HG03066 (cell line): ENCODE data around the gene KAT7.

Experiments used
- ATAC-seq: cut with Tn5 transposase; IDR thresholded peaks from one replicate; pipeline ENCODE4 v1.9.1; 2021; ENCODE audit warnings: low read depth; ENCODE audit not compliant: unreplicated experiment

Gene KAT7

DNA sequence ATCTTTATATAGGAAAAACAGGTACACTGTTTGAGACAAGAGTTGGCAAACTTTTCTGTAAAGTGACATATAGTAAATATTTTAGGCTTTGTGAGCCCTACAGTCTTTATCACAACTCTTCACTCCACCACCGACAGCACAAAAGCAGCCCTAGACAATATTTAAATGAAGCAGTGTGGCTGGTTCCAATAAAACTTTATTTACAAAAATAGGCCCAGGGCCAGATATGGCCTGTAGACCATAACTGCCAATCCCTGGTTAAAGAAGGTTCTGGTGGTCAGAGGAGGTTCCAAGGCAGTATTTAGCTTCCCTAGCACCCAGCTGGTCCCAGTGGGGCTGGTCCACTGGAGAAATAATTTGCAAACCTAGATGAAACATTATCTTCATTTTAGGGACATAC lies 28.2 kb upstream of the KAT7 start:
- ATAC-seq, result no peak

DNA sequence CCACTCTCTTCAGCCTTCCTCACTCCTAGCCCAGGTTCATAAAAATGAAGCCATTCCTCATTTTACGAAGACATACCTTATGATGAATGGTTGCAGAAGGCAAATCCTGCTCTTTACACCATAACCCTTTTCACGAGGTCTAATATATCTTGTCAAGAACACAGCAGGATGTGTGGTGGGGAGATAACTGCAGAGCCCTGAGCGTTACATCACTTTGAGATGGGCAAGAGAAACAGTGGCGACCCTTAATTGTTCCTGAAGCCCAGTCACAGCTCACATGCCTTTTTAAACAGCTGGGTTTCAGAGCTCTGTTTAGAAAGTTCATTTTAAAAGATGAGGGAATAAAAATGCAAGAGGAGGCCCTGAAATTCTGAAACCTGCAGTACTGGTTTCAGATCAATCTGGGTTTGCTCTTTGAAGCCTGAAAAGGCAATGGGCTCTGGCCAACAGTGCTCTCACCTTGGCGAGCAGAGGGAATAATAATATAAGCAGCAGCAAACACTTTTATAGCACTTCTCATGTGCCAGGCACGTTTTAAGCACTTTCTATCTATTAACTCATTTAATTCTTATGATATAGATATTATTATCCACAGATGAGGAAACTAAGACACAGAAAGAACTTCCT lies 27.4 kb upstream of the KAT7 start:
- ATAC-seq, result no peak

DNA sequence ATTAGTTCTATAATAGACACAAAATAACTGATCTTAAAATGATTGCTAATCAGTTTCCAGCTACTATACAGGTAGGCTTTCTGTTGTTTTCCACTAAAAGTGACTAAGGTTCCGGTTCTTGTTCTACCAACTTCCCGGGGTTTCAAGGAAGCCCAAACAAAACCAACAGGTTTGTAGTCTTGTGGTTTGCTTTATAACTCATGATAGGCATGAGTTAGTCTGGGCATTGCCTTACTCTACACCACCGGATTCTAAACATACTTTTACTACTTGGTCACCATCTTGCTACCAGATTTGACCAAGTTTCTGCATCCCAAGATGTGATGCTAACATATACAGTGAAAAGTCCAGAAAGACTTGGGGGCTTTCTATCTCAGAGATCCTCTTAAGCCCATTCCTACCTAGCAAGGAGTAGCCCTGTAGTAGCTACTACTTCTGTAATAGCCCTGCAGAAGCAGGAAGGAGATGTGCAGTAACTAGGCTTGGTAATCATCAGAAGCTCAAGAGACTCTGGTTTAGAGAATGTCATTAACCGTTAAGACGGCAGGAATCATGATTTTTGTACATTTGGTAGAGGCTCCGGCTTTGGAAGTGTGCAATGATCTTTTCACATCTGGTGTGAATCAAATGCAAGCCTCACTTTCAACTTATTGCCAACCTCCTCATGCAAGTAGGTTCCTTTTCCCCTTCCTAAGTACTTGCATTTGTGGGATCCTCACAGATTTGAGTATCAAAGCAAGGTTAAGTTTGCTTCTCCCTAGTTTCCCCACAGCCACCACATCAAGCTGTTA lies 26.1 kb upstream of the KAT7 start:
- ATAC-seq, result no peak

- ATAC-seq, result peak; percentile 97
Measured at GRCh38 chr17:49763735-49764558, 24.5 kb upstream of the KAT7 start, which contains the start of gene FAM117A. Gene FAM117A, minus strand, starts transcription at chr17:49764131. Its CDS starts 44 bp downstream, at chr17:49764087.

GRCh38 chr17:49764559-49765180 lies 23.8 kb upstream of the KAT7 start:
- no peak for ATAC-seq

GRCh38 chr17:49766918-49767530 lies 21.5 kb upstream of the KAT7 start:
- no peak for ATAC-seq

DNA sequence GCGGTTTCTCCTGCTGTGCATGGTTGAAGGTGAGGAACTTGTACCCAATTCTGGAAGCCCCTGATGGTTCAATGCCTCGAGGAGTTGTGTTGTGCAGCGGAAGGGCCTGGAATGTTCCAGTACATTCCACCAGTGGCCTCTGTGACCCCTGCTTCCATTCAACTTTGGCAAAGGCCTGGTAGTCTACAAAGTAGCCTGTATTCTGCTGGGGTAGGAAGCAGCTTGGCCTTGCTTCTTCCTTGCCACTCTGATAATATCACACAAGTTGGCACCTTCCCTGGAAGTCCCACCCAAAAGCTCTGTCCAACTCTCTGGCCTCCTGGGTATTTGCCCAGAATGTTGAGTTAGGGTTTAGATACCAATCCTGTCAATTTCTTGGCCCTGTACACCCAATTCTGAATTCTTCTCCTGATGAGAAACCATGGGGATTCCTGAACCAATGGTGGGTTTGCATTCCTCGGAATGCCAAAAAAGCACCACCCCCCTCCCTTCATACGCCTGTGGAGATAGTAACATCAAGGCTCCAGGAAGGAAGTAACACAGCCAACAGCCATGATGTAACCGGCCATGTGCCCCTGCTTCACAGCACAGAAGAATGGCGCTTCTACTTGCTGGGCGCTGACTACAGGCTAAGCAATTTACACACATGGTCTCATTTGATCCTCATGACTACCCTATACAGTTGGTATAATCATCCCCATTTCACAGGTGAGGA lies 12.8 kb upstream of the KAT7 start:
- no peak for ATAC-seq

- no peak for ATAC-seq
Measured at GRCh38 chr17:49776551-49777300, 11.8 kb upstream of the KAT7 start.

GRCh38 chr17:49777563-49777962 lies 10.9 kb upstream of the KAT7 start:
- no peak for ATAC-seq

GRCh38 chr17:49779156-49779738 lies 9.2 kb upstream of the KAT7 start:
- ATAC-seq, result no peak

GRCh38 chr17:49779739-49780231 lies 8.7 kb upstream of the KAT7 start:
- ATAC-seq, result no peak

GRCh38 chr17:49783071-49783715 lies 5.3 kb upstream of the KAT7 start:
- ATAC-seq, result no peak

GRCh38 chr17:49783791-49784190 lies 4.7 kb upstream of the KAT7 start:
- no peak for ATAC-seq

GRCh38 chr17:49784636-49785035 lies 3.8 kb upstream of the KAT7 start:
- ATAC-seq, result no peak

GRCh38 chr17:49787884-49788477 lies 500 bp upstream of the KAT7 start:
- ATAC-seq, result no peak

- no peak for ATAC-seq
Measured at GRCh38 chr17:49789243-49789578, 730 bp downstream of the KAT7 start.

GRCh38 chr17:49793309-49793708 lies 4.8 kb downstream of the KAT7 start:
- no peak for ATAC-seq

DNA sequence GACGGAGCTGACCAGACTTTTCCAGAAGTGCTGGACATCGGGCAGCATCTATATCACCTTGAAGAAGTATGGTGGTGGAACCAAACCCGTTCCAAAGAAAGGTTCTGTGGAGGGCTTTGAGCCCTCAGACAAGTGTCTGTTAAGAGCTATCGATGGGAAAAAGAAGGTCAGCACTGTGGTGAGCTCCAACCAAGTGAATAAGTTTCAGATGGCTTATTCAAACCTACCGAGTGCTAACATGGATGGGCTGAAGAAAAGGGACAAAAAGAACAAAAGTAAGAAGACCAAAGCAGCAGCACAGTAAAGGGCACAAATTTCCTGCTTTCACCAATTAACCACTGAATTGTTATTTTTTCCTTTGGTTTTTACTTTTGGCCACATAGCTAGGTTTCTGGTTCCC lies 6.9 kb downstream of the KAT7 start:
- ATAC-seq, result no peak
